CD4-positive, alpha-beta T cell (primary cell): ENCODE measurements around the gene TEX261. TPM values are rescaled to one million over a fixed set of nuclear protein-coding genes. Genes with fewer than 3 reads are reported as not detected.
A peak's percentile ranks its signal among the peaks of the same experiment; 100 is the strongest.

ENCODE experiments used
- ATAC-seq: fragments of 200-7000 bp; cut with Tn5 transposase; one replicate; pipeline ENCODE4 v1.10.0; 2022; ENCODE audit warnings: mild to moderate bottlenecking; ENCODE audit not compliant: poor library complexity
- CTCF ChIA-PET: fragments of 350-600 bp; sonication (Branson Sonifier 250); formaldehyde crosslinking; loops from one replicate; lab custom pipeline; 2021; ENCODE audit warnings: antibody characterized with exemption, inconsistent platforms; lab: Charles Lee
- POLR2A ChIA-PET: fragments of 350-600 bp; sonication (Branson Sonifier 250); formaldehyde crosslinking; loops from one replicate; lab custom pipeline; 2021; ENCODE audit warnings: antibody characterized with exemption, inconsistent platforms; lab: Charles Lee
- DNase-seq, 14 experiments: peaks; one replicate each; pipeline ENCODE4 v3.0.0-alpha.2; 2013 to 2020; ENCODE audit warnings: mixed read lengths in 2 of 14
- H3K27ac ChIP-seq, 2 donors: one replicate each; pipeline versions ENCODE4 v1.5.1 to v1.7.0; 2013; ENCODE audit warnings: low read length in 2 of 2, low read depth in 1 of 2, mild to moderate bottlenecking in 1 of 2
- H3K27me3 ChIP-seq, 2 experiments: 1 replicate in 1 of 2; 2 replicates in 1 of 2; pipeline versions ENCODE4 v1.6.1 to v1.7.0; 2013; ENCODE audit warnings: low read length in 2 of 2, control low read depth in 1 of 2, mild to moderate bottlenecking in 1 of 2, moderate library complexity in 1 of 2; ENCODE audit not compliant: insufficient read depth in 2 of 2, control insufficient read depth in 1 of 2
- H3K36me3 ChIP-seq: one replicate; pipeline ENCODE4 v1.6.1; 2013; ENCODE audit warnings: low read length, control low read depth; ENCODE audit not compliant: insufficient read depth
- H3K4me1 ChIP-seq: one replicate; pipeline ENCODE4 v1.6.1; 2013; ENCODE audit warnings: low read length, control low read depth; ENCODE audit not compliant: insufficient read depth
- H3K4me3 ChIP-seq: one replicate; pipeline ENCODE4 v1.5.1; 2013; ENCODE audit warnings: mild to moderate bottlenecking, low read length, moderate library complexity
- H3K9me3 ChIP-seq, 2 experiments: 1 replicate in 1 of 2; 2 replicates in 1 of 2; pipeline versions ENCODE4 v1.6.1 to v1.7.0; 2013; ENCODE audit warnings: low read length in 2 of 2, mild to moderate bottlenecking in 2 of 2, control low read depth in 1 of 2, moderate library complexity in 1 of 2; ENCODE audit not compliant: control insufficient read depth in 1 of 2, insufficient read depth in 1 of 2
- H3K27ac Mint-ChIP-seq: one replicate; pipeline ENCODE4 v1.8.0; 2020; ENCODE audit warnings: mixed read lengths
- H3K27me3 Mint-ChIP-seq: one replicate; pipeline ENCODE4 v1.8.0; 2021; ENCODE audit warnings: mixed read lengths
- H3K36me3 Mint-ChIP-seq: one replicate; pipeline ENCODE4 v1.8.0; 2021; ENCODE audit warnings: low read depth, mixed read lengths
- H3K4me1 Mint-ChIP-seq: one replicate; pipeline ENCODE4 v1.8.0; 2021; ENCODE audit warnings: low read depth, mixed read lengths
- H3K4me3 Mint-ChIP-seq: one replicate; pipeline ENCODE4 v1.8.0; 2020; ENCODE audit warnings: mild to moderate bottlenecking, mixed read lengths
- H3K9me3 Mint-ChIP-seq: one replicate; pipeline ENCODE4 v1.8.0; 2020; ENCODE audit warnings: mixed read lengths
- intact Hi-C, 2 experiments: fragments of 100-400 bp; cut with DNase I in 1 of 2; cut with micrococcal nuclease in 1 of 2; formaldehyde crosslinking; loops; one replicate each; pipeline versions ENCODE4 v1.15.1 to v1.9.0; 2023 to 2025; cut with DNase I, micrococcal nuclease
- total RNA-seq, 174 experiments: library from RNA in 2 of 174; stranded (reverse) in 2 of 174; gene quantifications; one replicate each; pipeline ENCODE4 v1.2.3 and lab custom pipeline; 2021 to 2026
- TF ChIP-seq, protein P1 (sequence below): fragments of 200-600 bp; IDR thresholded peaks from one replicate; pipeline ENCODE4 v1.8.0; 2022; ENCODE audit warnings: antibody characterized with exemption, mild to moderate bottlenecking

Gene TEX261
- total RNA-seq, 2 experiments from 2014 or later = 26.8 to 34.0 TPM

DNA sequence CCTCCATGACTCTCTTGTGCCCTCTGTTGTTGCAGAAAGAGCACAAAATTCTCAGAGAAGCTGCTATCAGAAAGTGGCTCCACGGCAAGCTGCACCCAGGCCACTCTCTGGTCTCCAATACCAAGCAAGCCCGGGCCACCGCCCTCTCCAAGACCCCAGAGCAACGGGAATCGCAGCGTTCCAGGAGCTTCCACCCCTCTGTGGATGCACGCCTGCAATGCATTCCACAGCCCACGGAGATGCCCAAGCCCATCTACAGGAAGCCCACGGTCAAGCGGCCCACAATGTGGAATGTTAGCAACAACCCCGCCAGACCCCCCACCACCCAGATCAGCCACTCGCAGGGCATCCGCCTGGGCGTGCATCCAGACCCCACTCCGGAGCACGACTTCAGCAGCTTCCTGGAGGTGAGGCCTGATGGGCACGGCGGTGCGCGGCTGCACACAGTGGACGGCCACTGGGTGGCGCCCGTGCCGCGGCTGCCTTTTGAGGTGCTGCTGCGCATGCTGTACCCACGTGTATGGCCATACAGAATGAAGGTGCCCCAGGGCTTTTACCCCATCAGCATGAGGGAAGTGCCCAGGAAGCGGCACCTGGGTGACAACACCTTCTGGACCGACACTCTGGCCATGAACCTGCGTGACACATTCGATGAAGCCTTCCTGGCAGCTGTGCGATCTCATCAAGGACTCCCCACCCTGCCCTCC, 9.9 kb downstream of the TEX261 start:
- Histone ChIP-seq H3K9me3 (no peaks in the 10 kb centered on the region), H3K27ac (no peak overlapping the region), H3K27me3 (no peaks in the 10 kb centered on the region), H3K4me3 (no peak overlapping the region), H3K36me3 (peaks cover 42% of the 10 kb centered on the region), H3K4me1 (peaks cover 12% of the 10 kb centered on the region)
- H3K36me3 Mint-ChIP-seq = peaks cover 36% of the 10 kb centered on the region
- H3K9me3 Mint-ChIP-seq = no peaks in the 10 kb centered on the region
- TF ChIP-seq, protein P1, sequence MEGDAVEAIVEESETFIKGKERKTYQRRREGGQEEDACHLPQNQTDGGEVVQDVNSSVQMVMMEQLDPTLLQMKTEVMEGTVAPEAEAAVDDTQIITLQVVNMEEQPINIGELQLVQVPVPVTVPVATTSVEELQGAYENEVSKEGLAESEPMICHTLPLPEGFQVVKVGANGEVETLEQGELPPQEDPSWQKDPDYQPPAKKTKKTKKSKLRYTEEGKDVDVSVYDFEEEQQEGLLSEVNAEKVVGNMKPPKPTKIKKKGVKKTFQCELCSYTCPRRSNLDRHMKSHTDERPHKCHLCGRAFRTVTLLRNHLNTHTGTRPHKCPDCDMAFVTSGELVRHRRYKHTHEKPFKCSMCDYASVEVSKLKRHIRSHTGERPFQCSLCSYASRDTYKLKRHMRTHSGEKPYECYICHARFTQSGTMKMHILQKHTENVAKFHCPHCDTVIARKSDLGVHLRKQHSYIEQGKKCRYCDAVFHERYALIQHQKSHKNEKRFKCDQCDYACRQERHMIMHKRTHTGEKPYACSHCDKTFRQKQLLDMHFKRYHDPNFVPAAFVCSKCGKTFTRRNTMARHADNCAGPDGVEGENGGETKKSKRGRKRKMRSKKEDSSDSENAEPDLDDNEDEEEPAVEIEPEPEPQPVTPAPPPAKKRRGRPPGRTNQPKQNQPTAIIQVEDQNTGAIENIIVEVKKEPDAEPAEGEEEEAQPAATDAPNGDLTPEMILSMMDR = peak; percentile 90
- peak; percentile 71 to 90 (median 80) for DNase-seq
- ChIA-PET POLR2A (interaction anchor here (0.8 to 1.4 kb wide), 3 partner anchors 11 to 17 kb away, joined by 3 to 4 read pairs (median 4); no protein-coding TSS in a partner anchor), CTCF (interaction anchor here (0.6 to 1.7 kb wide), 13 partner anchors 8 to 691 kb away, joined by 3 to 25 read pairs (median 8); partner anchors contain the start of genes SNRPG and TEX261)
- H3K4me3 Mint-ChIP-seq = peak overlapping the region; percentile 23
- no peaks in the 10 kb centered on the region for H3K27me3 Mint-ChIP-seq
- intact Hi-C loops = loop anchor here (1.0 to 2.0 kb wide), 2 partner anchors 11 to 16 kb away; no protein-coding TSS in a partner anchor
- peak overlapping the region; percentile 27 for H3K27ac Mint-ChIP-seq
- H3K4me1 Mint-ChIP-seq = peaks cover 22% of the 10 kb centered on the region
- ATAC-seq = peak; percentile 100

DNA sequence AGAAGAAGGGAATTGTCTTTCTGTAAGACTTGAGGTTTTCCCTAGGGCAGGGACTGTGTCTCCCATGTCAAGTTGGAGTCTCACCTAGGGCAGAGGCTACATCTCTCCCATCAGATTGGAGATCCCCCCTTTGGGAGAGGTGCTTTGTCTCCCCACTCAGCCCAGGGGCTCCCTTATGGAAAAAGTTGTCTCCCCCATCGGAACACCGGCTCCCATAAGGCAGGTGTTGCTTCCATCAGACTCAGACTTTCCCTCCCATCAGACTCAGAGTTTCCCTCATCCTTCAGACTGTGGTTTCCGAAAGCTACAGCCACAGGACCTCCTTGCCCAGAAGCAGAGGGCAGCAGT, 10.5 kb downstream of the TEX261 start:
- Histone ChIP-seq H3K27me3 (no peaks in the 10 kb centered on the region), H3K27ac (no peak overlapping the region), H3K9me3 (no peaks in the 10 kb centered on the region), H3K36me3 (peaks cover 37% of the 10 kb centered on the region), H3K4me1 (peaks cover 13% of the 10 kb centered on the region), H3K4me3 (no peak overlapping the region)
- Mint-ChIP-seq H3K4me3 (no peak overlapping the region), H3K36me3 (peaks cover 34% of the 10 kb centered on the region), H3K4me1 (peaks cover 22% of the 10 kb centered on the region), H3K27me3 (no peaks in the 10 kb centered on the region), H3K9me3 (no peaks in the 10 kb centered on the region), H3K27ac (no peak overlapping the region)
- no peak for DNase-seq
- no peak for ATAC-seq
- POLR2A ChIA-PET = interaction anchor here (0.8 to 1.4 kb wide), 3 partner anchors 11 to 17 kb away, joined by 3 to 4 read pairs (median 4); no protein-coding TSS in a partner anchor
- intact Hi-C loops = loop anchor here (2.0 kb wide), 1 partner anchor 17 kb away; no protein-coding TSS in a partner anchor
- CTCF ChIA-PET = interaction anchor here (0.6 to 1.7 kb wide), 13 partner anchors 8 to 691 kb away, joined by 3 to 25 read pairs (median 8); partner anchors contain the start of genes SNRPG and TEX261
- TF ChIP-seq, protein P1 = no peak

DNA sequence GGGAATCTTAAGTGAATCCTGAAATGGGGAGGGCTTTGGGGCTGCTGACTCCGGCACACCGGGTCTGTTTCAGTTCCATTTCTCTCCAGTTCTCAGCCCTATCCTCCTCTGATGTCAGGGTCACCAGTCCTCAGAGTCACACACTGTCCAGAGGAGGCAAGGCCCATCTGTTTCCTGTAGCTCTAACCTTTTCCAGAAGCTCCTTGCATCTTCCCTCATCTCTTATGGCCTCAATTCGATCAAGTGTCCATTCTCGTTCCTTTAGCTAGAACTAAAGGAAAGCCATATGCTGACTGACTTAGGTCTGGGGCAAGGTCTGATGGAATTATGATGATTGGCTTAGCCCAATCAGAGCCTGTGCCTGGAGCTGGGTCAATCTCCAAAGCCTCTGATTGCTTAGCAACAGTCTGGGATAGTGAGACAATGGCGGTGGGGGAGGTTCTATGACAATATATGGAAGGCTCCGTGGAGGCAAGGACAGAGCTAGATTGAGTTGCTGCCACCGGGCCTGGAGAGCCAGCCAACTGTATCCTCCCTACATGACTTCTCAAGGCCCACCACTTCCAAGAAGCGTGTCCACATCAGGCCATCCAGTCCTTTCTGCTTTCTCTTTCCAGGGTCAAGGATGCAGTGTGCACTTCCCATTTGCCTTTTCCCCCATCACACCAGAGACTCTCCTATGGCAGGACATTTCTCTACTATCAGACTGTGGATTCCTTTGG, 11.0 kb downstream of the TEX261 start:
- Histone ChIP-seq H3K4me1 (peaks cover 18% of the 10 kb centered on the region), H3K9me3 (no peaks in the 10 kb centered on the region), H3K27me3 (no peaks in the 10 kb centered on the region), H3K27ac (no peak overlapping the region), H3K4me3 (no peak overlapping the region), H3K36me3 (peaks cover 32% of the 10 kb centered on the region)
- Mint-ChIP-seq H3K36me3 (peaks cover 28% of the 10 kb centered on the region), H3K4me3 (no peak overlapping the region), H3K9me3 (no peaks in the 10 kb centered on the region), H3K27ac (no peak overlapping the region), H3K4me1 (peaks cover 21% of the 10 kb centered on the region), H3K27me3 (no peaks in the 10 kb centered on the region)
- no peak for DNase-seq
- intact Hi-C loops = loop anchor here (2.0 kb wide), 1 partner anchor 17 kb away; no protein-coding TSS in a partner anchor
- CTCF ChIA-PET = interaction anchor here (0.9 to 1.6 kb wide), 4 partner anchors 10 to 20 kb away, joined by 4 to 11 read pairs (median 7); partner anchors contain the start of gene TEX261
- POLR2A ChIA-PET = interaction anchor here (1.2 to 1.4 kb wide), 2 partner anchors 10 to 18 kb away, joined by 4 read pairs; no protein-coding TSS in a partner anchor
- TF ChIP-seq, protein P1 = no peak
- ATAC-seq = no peak
